ENCODE measurements around the gene MMADHC. TPM values are rescaled to one million over a fixed set of nuclear protein-coding genes. Genes with fewer than 3 reads are reported as not detected.

Gene MMADHC
- polyA plus RNA-seq, 3 donors = 20.5 to 119 (median 97.9) TPM

- Histone ChIP-seq H2AFZ (ENCODE audit: insufficient read depth, low read depth, low read length, poor library complexity, severe bottlenecking) (no peak overlapping the region), H3K4me1 (ENCODE audit: control insufficient read depth in 1 of 2, insufficient read depth in 2 of 2, low read length in 2 of 2) (no peaks in the 10 kb centered on the region), H3K27me3 (ENCODE audit: control insufficient read depth in 2 of 2, insufficient read depth in 2 of 2, low read length in 2 of 2) (no peaks in the 10 kb centered on the region), H3K27ac (ENCODE audit: low read depth in 1 of 2, low read length in 2 of 2) (no peak overlapping the region), H3K4me2 (replicated peaks; ENCODE audit: extremely low read depth, low read length, poor library complexity, severe bottlenecking) (no peak overlapping the region), H3K4me3 (replicated peaks in 1 of 3; ENCODE audit: low read depth in 2 of 3, low read length in 3 of 3) (no peak overlapping the region), H3K79me2 (ENCODE audit: insufficient read depth, low read length) (no peaks in the 10 kb centered on the region), H3K36me3 (replicated peaks in 1 of 2; ENCODE audit: control insufficient read depth in 1 of 2, insufficient read depth in 2 of 2, low read length in 2 of 2) (no peaks in the 10 kb centered on the region), H4K20me1 (ENCODE audit: insufficient read depth, low read length) (no peaks in the 10 kb centered on the region), H3K9ac (ENCODE audit: insufficient read depth, low read length, poor library complexity, severe bottlenecking) (no peak overlapping the region), H3K9me3 (replicated peaks in 1 of 2; ENCODE audit: control insufficient read depth in 1 of 2, insufficient read depth in 1 of 2, low read length in 2 of 2) (no peaks in the 10 kb centered on the region)
- intact Hi-C loops (cut with micrococcal nuclease) = no loop called here
- no peak overlapping the region for H3K27ac Mint-ChIP-seq
- no peaks in the 10 kb centered on the region for H3K4me1 Mint-ChIP-seq
- H3K9me3 Mint-ChIP-seq = peaks cover 0 to 4% (median 2%) of the 10 kb centered on the region in 7 donors
- H3K27me3 Mint-ChIP-seq (ENCODE audit: low read depth in 3 of 3) = peaks cover 0 to 2% (median 2%) of the 10 kb centered on the region in 3 donors
- WGBS (ENCODE audit: insufficient coverage) = 95% methylated on average over 4 of the region's 7 CpGs
- H3K36me3 Mint-ChIP-seq = no peaks in the 10 kb centered on the region
- no peak for TF ChIP-seq CTCF (IDR thresholded peaks at IDR 0.05)
- H3K4me3 Mint-ChIP-seq = no peak overlapping the region
- DNase-seq = no peak
Observed at GRCh38 chr2:149611100-149611820, 23.7 kb upstream of the MMADHC start.

DNA sequence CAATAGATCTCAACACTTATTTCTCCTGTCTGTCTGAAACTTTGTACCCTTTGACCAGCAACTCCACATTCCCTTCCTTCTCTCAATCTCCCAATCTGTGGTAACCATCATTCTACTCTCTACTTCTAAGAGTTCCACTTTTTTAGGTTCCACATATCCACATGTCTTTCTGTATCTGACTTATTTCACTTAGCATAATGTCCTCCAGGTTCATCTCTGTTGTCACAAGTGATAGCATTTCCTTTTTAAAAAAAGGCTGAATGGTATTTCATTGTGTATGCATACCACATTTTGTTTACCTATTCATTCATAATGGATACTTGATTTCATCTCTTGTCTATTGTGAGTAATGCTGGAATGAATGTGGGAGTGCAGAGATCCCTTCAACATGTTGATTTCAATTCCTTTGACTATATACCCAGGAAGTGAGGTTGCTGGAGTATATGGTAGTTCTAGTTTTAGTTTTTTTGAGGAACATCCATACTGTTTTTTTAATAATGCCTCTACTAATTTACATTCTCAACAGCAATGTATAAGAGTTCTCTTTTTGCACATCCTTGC lies 18.8 kb upstream of the MMADHC start:
- DNase-seq = no peak
- peaks cover 5% of the 10 kb centered on the region for H3K4me1 Mint-ChIP-seq
- H3K27ac Mint-ChIP-seq = no peak overlapping the region
- Histone ChIP-seq H3K27ac (ENCODE audit: low read depth in 1 of 2, low read length in 2 of 2) (no peak overlapping the region), H2AFZ (ENCODE audit: insufficient read depth, low read depth, low read length, poor library complexity, severe bottlenecking) (no peak overlapping the region), H4K20me1 (ENCODE audit: insufficient read depth, low read length) (no peaks in the 10 kb centered on the region), H3K9ac (ENCODE audit: insufficient read depth, low read length, poor library complexity, severe bottlenecking) (no peak overlapping the region), H3K27me3 (ENCODE audit: control insufficient read depth in 2 of 2, insufficient read depth in 2 of 2, low read length in 2 of 2) (peaks cover 0 to 5% of the 10 kb centered on the region in 2 donors), H3K4me1 (ENCODE audit: control insufficient read depth in 1 of 2, insufficient read depth in 2 of 2, low read length in 2 of 2) (peaks cover 4% of the 10 kb centered on the region in 2 donors), H3K4me3 (replicated peaks in 1 of 3; ENCODE audit: low read depth in 2 of 3, low read length in 3 of 3) (no peak overlapping the region), H3K4me2 (replicated peaks; ENCODE audit: extremely low read depth, low read length, poor library complexity, severe bottlenecking) (no peak overlapping the region), H3K9me3 (replicated peaks in 1 of 2; ENCODE audit: control insufficient read depth in 1 of 2, insufficient read depth in 1 of 2, low read length in 2 of 2) (no peaks in the 10 kb centered on the region), H3K36me3 (replicated peaks in 1 of 2; ENCODE audit: control insufficient read depth in 1 of 2, insufficient read depth in 2 of 2, low read length in 2 of 2) (no peaks in the 10 kb centered on the region), H3K79me2 (ENCODE audit: insufficient read depth, low read length) (no peaks in the 10 kb centered on the region)
- H3K27me3 Mint-ChIP-seq (ENCODE audit: low read depth in 3 of 3) = peaks cover 2 to 4% (median 2%) of the 10 kb centered on the region in 3 donors
- no peak overlapping the region for H3K4me3 Mint-ChIP-seq
- peaks cover 0 to 3% (median 2%) of the 10 kb centered on the region in 7 donors for H3K9me3 Mint-ChIP-seq
- no peak for TF ChIP-seq CTCF (IDR thresholded peaks at IDR 0.05)
- no peaks in the 10 kb centered on the region for H3K36me3 Mint-ChIP-seq
- intact Hi-C loops (cut with micrococcal nuclease) = no loop called here
